ENCODE data around the gene NFAT5. TPM values are rescaled to one million over a fixed set of nuclear protein-coding genes. Genes with fewer than 3 reads are reported as not detected.

Gene NFAT5
- total RNA-seq, 2 donors from 2014 or later, result 77.3 to 98.6 TPM

- ATAC-seq (ENCODE audit: insufficient number of reproducible peaks, low FRiP score, low read depth), result no peak
- no peaks in the 10 kb centered on the region for H3K9me3 ChIP-seq
- TF ChIP-seq, protein P1, sequence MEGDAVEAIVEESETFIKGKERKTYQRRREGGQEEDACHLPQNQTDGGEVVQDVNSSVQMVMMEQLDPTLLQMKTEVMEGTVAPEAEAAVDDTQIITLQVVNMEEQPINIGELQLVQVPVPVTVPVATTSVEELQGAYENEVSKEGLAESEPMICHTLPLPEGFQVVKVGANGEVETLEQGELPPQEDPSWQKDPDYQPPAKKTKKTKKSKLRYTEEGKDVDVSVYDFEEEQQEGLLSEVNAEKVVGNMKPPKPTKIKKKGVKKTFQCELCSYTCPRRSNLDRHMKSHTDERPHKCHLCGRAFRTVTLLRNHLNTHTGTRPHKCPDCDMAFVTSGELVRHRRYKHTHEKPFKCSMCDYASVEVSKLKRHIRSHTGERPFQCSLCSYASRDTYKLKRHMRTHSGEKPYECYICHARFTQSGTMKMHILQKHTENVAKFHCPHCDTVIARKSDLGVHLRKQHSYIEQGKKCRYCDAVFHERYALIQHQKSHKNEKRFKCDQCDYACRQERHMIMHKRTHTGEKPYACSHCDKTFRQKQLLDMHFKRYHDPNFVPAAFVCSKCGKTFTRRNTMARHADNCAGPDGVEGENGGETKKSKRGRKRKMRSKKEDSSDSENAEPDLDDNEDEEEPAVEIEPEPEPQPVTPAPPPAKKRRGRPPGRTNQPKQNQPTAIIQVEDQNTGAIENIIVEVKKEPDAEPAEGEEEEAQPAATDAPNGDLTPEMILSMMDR (IDR thresholded peaks at IDR 0.05), result no peak
- no peaks in the 10 kb centered on the region for H3K4me1 ChIP-seq (ENCODE audit: control insufficient read depth in 1 of 2, low read depth in 2 of 2)
- H3K36me3 ChIP-seq, result peaks cover 31% of the 10 kb centered on the region
- H3K4me3 ChIP-seq, result no peak overlapping the region
- DNase-seq (ENCODE audit: low spot score), result no peak
- no peak overlapping the region for H3K27ac ChIP-seq
- no peaks in the 10 kb centered on the region for H3K27me3 ChIP-seq (replicated peaks; ENCODE audit: insufficient read depth)
These were observed 114.6 kb downstream of the NFAT5 start for GRCh38 chr16:69680358-69680757.

DNA sequence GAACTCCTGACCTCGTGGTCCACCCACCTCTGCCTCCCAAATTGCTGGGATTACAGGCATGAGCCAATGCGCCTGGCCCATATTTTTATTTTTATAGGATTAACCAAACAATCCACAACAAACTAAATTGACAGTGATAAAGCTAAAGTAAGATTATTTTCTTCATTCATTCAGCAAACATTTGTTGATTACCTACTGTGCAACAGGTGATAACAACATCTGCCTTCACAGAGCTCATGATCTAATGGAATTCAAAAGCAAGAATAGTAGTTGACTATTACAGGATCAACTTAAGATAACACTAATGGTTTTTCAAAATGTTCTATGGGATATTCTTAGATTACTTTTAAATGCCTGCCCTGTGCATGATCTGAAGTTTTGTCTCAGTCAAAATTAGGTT is 122.8 kb downstream of the NFAT5 start:
- Histone ChIP-seq H3K4me1 (ENCODE audit: control insufficient read depth in 1 of 2, low read depth in 2 of 2) (no peaks in the 10 kb centered on the region), H3K36me3 (peaks cover 29% of the 10 kb centered on the region), H3K4me3 (no peak overlapping the region), H3K9me3 (no peaks in the 10 kb centered on the region), H3K27me3 (replicated peaks; ENCODE audit: insufficient read depth) (no peaks in the 10 kb centered on the region), H3K27ac (no peak overlapping the region)
- DNase-seq (ENCODE audit: low spot score) (no peak), ATAC-seq (ENCODE audit: insufficient number of reproducible peaks, low FRiP score, low read depth) (no peak)
- TF ChIP-seq, protein P1 (IDR thresholded peaks at IDR 0.05), result no peak

DNA sequence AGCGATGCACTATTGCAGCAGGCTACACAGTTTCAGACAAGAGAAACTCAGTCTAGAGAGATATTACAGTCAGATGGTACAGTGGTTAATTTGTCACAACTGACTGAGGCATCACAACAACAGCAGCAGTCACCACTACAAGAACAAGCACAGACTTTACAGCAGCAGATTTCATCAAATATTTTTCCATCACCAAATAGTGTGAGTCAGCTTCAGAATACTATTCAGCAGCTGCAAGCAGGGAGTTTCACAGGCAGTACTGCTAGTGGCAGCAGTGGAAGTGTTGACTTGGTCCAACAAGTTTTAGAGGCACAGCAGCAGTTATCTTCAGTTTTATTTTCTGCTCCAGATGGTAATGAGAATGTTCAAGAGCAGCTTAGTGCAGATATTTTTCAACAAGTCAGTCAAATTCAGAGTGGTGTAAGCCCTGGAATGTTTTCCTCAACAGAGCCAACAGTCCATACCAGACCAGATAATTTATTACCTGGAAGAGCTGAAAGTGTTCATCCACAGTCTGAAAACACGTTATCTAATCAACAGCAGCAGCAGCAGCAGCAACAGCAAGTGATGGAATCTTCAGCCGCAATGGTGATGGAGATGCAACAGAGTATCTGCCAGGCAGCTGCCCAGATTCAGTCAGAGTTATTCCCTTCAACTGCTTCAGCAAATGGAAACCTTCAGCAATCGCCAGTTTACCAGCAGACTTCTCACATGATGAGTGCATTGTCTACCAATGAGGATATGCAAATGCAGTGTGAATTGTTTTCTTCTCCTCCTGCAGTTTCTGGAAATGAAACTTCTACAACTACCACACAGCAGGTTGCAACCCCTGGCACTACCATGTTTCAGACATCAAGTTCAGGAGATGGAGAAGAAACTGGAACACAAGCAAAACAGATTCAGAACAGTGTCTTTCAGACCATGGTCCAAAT is 126.5 kb downstream of the NFAT5 start:
- Histone ChIP-seq H3K4me3 (no peak overlapping the region), H3K9me3 (no peaks in the 10 kb centered on the region), H3K36me3 (peaks cover 39% of the 10 kb centered on the region), H3K27ac (no peak overlapping the region), H3K27me3 (replicated peaks; ENCODE audit: insufficient read depth) (no peaks in the 10 kb centered on the region), H3K4me1 (ENCODE audit: control insufficient read depth in 1 of 2, low read depth in 2 of 2) (no peaks in the 10 kb centered on the region)
- no peak for DNase-seq (ENCODE audit: low spot score)
- no peak for ATAC-seq (ENCODE audit: insufficient number of reproducible peaks, low FRiP score, low read depth)
- TF ChIP-seq, protein P1 (IDR thresholded peaks at IDR 0.05), result no peak

- no peaks in the 10 kb centered on the region for H3K4me1 ChIP-seq (ENCODE audit: control insufficient read depth in 1 of 2, low read depth in 2 of 2)
- H3K36me3 ChIP-seq, result peaks cover 42% of the 10 kb centered on the region
- H3K27me3 ChIP-seq (replicated peaks; ENCODE audit: insufficient read depth), result no peaks in the 10 kb centered on the region
- TF ChIP-seq, protein P1 (IDR thresholded peaks at IDR 0.05), result no peak
- H3K27ac ChIP-seq, result no peak overlapping the region
- H3K4me3 ChIP-seq, result no peak overlapping the region
- DNase-seq (ENCODE audit: low spot score), result no peak
- ATAC-seq (ENCODE audit: insufficient number of reproducible peaks, low FRiP score, low read depth), result no peak
- H3K9me3 ChIP-seq, result no peaks in the 10 kb centered on the region
These were observed 128.2 kb downstream of the NFAT5 start for GRCh38 chr16:69693916-69694315.

DNA sequence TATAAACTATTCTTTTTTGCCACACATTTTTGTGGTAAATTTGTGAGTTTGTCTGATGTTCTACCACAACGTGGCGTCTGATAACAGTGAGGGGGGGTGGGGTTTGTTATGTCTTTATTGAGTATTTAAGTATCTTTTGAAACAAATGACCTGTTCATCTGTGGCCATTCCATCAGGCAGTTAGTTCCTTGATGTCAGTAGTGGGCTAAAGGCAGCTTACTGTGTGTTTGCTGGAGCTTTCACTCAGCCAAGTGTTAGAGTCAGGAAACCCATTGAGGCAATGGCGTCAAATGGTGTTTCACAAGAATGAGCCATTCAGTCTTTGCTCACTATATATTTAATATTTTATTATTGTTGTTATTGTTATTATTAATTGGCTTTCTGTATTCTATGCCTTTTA is 132.6 kb downstream of the NFAT5 start:
- peaks cover 28% of the 10 kb centered on the region for H3K36me3 ChIP-seq
- no peaks in the 10 kb centered on the region for H3K4me1 ChIP-seq (ENCODE audit: control insufficient read depth in 1 of 2, low read depth in 2 of 2)
- H3K27me3 ChIP-seq (replicated peaks; ENCODE audit: insufficient read depth), result no peaks in the 10 kb centered on the region
- no peak overlapping the region for H3K4me3 ChIP-seq
- TF ChIP-seq, protein P1 (IDR thresholded peaks at IDR 0.05), result no peak
- DNase-seq (ENCODE audit: low spot score) (no peak), ATAC-seq (ENCODE audit: insufficient number of reproducible peaks, low FRiP score, low read depth) (no peak)
- no peak overlapping the region for H3K27ac ChIP-seq
- H3K9me3 ChIP-seq, result no peaks in the 10 kb centered on the region

Measured in thoracic aorta (tissue), 2 donors.